ENCODE measurements around the gene OSBPL3.

DNA sequence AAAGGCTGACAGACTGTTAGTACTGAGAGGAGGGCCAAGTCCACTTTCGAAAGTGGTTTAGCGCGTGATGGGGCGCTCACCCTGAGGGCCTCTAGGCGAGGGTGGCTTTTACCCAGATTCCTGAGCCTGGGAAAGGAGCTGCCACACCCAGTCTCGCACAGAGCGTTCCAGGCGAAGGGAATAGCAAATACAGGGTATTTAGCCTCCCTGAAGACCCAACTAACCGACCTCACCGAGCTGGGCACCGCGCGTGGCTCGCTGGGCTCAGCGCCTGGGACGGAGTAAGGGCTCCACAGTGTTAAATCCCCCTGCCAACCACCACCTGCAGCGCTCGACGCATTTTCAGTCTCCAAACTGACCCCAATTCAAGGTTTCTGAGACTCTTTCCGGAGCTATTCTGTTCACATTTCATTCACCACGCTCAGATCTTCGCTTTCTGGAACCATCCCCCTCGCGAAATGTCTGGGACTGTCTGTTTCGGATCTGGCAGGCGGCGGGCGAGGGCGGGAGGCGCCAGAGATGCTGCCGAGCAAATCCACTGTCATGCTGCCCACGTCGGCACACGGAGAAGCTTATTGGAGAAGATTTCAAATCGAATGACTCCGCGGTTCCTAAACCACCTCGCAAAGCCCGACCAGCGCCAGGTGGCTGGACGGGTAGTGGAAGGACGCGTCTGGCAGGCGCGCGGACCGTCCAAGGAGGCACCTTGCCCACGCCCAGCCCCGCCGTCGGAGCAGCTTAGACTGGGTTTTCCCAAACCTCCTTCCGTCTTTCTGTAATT, 1.4 kb upstream of the OSBPL3 start:
- TF ChIP-seq CEBPB (IDR thresholded peaks at IDR 0.05) (no peak), YY1 (IDR thresholded peaks at IDR 0.05; ENCODE audit: low read depth) (no peak), TEAD4 (IDR thresholded peaks at IDR 0.05) (no peak), TAF1 (IDR thresholded peaks at IDR 0.05; ENCODE audit: low read depth) (no peak), RAD21 (IDR thresholded peaks at IDR 0.05; ENCODE audit: low read depth) (no peak), EP300 (IDR thresholded peaks at IDR 0.05; ENCODE audit: borderline replicate concordance) (no peak), CREB1 (IDR thresholded peaks at IDR 0.05; ENCODE audit: low read depth) (no peak), FOXM1 (IDR thresholded peaks at IDR 0.05; ENCODE audit: borderline replicate concordance, low read depth) (no peak), EGR1 (IDR thresholded peaks at IDR 0.05) (no peak), NFIC (IDR thresholded peaks at IDR 0.05) (no peak), TCF12 (IDR thresholded peaks at IDR 0.05; ENCODE audit: low read depth) (no peak)
- TF ChIP-seq, protein P1, sequence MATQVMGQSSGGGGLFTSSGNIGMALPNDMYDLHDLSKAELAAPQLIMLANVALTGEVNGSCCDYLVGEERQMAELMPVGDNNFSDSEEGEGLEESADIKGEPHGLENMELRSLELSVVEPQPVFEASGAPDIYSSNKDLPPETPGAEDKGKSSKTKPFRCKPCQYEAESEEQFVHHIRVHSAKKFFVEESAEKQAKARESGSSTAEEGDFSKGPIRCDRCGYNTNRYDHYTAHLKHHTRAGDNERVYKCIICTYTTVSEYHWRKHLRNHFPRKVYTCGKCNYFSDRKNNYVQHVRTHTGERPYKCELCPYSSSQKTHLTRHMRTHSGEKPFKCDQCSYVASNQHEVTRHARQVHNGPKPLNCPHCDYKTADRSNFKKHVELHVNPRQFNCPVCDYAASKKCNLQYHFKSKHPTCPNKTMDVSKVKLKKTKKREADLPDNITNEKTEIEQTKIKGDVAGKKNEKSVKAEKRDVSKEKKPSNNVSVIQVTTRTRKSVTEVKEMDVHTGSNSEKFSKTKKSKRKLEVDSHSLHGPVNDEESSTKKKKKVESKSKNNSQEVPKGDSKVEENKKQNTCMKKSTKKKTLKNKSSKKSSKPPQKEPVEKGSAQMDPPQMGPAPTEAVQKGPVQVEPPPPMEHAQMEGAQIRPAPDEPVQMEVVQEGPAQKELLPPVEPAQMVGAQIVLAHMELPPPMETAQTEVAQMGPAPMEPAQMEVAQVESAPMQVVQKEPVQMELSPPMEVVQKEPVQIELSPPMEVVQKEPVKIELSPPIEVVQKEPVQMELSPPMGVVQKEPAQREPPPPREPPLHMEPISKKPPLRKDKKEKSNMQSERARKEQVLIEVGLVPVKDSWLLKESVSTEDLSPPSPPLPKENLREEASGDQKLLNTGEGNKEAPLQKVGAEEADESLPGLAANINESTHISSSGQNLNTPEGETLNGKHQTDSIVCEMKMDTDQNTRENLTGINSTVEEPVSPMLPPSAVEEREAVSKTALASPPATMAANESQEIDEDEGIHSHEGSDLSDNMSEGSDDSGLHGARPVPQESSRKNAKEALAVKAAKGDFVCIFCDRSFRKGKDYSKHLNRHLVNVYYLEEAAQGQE (IDR thresholded peaks at IDR 0.05; ENCODE audit: low read depth) = no peak
- TF ChIP-seq, protein P2, sequence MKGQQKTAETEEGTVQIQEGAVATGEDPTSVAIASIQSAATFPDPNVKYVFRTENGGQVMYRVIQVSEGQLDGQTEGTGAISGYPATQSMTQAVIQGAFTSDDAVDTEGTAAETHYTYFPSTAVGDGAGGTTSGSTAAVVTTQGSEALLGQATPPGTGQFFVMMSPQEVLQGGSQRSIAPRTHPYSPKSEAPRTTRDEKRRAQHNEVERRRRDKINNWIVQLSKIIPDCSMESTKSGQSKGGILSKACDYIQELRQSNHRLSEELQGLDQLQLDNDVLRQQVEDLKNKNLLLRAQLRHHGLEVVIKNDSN (IDR thresholded peaks at IDR 0.05) = no peak
- TF ChIP-seq, protein P3, sequence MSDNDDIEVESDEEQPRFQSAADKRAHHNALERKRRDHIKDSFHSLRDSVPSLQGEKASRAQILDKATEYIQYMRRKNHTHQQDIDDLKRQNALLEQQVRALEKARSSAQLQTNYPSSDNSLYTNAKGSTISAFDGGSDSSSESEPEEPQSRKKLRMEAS (IDR thresholded peaks at IDR 0.05) = no peak
